GM19468 (cell line): ENCODE data around the gene TEC.

Experiments
- ATAC-seq: cut with Tn5 transposase; IDR thresholded peaks from one replicate; pipeline ENCODE4 v1.9.1; 2021; ENCODE audit warnings: mild to moderate bottlenecking, moderate library complexity, moderate number of reproducible peaks; ENCODE audit not compliant: unreplicated experiment; ENCODE audit errors: extremely low read depth

The TEC gene

GRCh38 chr4:48103483-48104139 is 166.0 kb downstream of the TEC start:
- no peak for ATAC-seq

GRCh38 chr4:48102303-48102702 is 167.3 kb downstream of the TEC start:
- no peak for ATAC-seq

- no peak for ATAC-seq
Observed at GRCh38 chr4:48100256-48100655, 169.4 kb downstream of the TEC start.

- ATAC-seq: no peak
Observed at GRCh38 chr4:48095441-48095840, 174.2 kb downstream of the TEC start.

- ATAC-seq: no peak
Observed at GRCh38 chr4:48093991-48094416, 175.6 kb downstream of the TEC start.

GRCh38 chr4:48090621-48091020 is 179.0 kb downstream of the TEC start:
- no peak for ATAC-seq

GRCh38 chr4:48085821-48086589 is 183.6 kb downstream of the TEC start:
- no peak for ATAC-seq
